H1 (cell line): ENCODE results near the gene MRPL52. TPM values are rescaled to one million over a fixed set of nuclear protein-coding genes. Genes with fewer than 3 reads are reported as not detected.

Experiments
- CTCF ChIA-PET: fragments of 300-600 bp; sonication (Branson Sonifier 250); formaldehyde crosslinking; loops from one replicate; lab custom pipeline; 2021; ENCODE audit not compliant: partially characterized antibody; lab: Charles Lee
- POLR2A ChIA-PET: fragments of 300-600 bp; sonication (Branson Sonifier 250); formaldehyde crosslinking; loops from one replicate; lab custom pipeline; 2021; ENCODE audit warnings: inconsistent platforms; ENCODE audit not compliant: partially characterized antibody; lab: Charles Lee
- DNase-seq, 2 experiments: peaks; one replicate each; pipeline versions ENCODE4 v3.0.0 to v3.0.0-alpha.2; 2010 to 2022; ENCODE audit warnings: low spot score in 2 of 2, low read depth in 1 of 2, mixed read lengths in 1 of 2
- FAIRE-seq: peaks from 2 replicates; lab custom pipeline; 2011; peaks lifted over from hg19 to GRCh38; lab: Jason Lieb, UNC
- H2AFZ ChIP-seq: 2 replicates; pipeline ENCODE4 v1.8.1; 2012; ENCODE audit warnings: low read length, inconsistent platforms
- H2AK5ac ChIP-seq: 2 replicates; pipeline ENCODE4 v1.6.1; 2013; ENCODE audit warnings: low read depth, low read length
- H2BK120ac ChIP-seq: replicated peaks from 2 replicates; pipeline ENCODE3; 2013; ENCODE audit warnings: low read depth, low read length, inconsistent platforms
- H2BK12ac ChIP-seq: 2 replicates; pipeline ENCODE4 v1.6.1; 2013; ENCODE audit warnings: low read depth, low read length
- H2BK15ac ChIP-seq: 2 replicates; pipeline ENCODE4 v1.6.1; 2013; ENCODE audit warnings: low read length
- H2BK20ac ChIP-seq: 2 replicates; pipeline ENCODE4 v1.6.1; 2013; ENCODE audit warnings: low read length
- H2BK5ac ChIP-seq: 2 replicates; pipeline ENCODE4 v1.6.1; 2013; ENCODE audit warnings: low read depth, low read length
- H3K14ac ChIP-seq: 2 replicates; pipeline ENCODE4 v1.6.1; 2013; ENCODE audit warnings: inconsistent platforms; ENCODE audit not compliant: insufficient read length
- H3K18ac ChIP-seq: 2 replicates; pipeline ENCODE4 v1.6.1; 2013; ENCODE audit warnings: low read length; ENCODE audit errors: extremely low read depth
- H3K23ac ChIP-seq: 2 replicates; pipeline ENCODE4 v1.6.1; 2013; ENCODE audit warnings: inconsistent platforms; ENCODE audit not compliant: insufficient read length
- H3K23me2 ChIP-seq: 2 replicates; pipeline ENCODE4 v1.6.1; 2013; ENCODE audit warnings: low read depth, low read length
- H3K27ac ChIP-seq: 2 replicates; pipeline ENCODE4 v1.6.1; 2011; ENCODE audit warnings: low read depth, low read length, inconsistent platforms
- H3K27me3 ChIP-seq, 4 experiments: replicated peaks in 1 of 4; 1 replicate in 1 of 4; 2 replicates in 3 of 4; pipeline versions ENCODE4 v1.6.1 to v1.8.1; 2011 to 2013; ENCODE audit warnings: low read length in 3 of 4, mild to moderate bottlenecking in 3 of 4, inconsistent platforms in 2 of 4, mixed read lengths in 2 of 4, moderate library complexity in 1 of 4; ENCODE audit not compliant: control insufficient read depth in 3 of 4, insufficient read depth in 3 of 4; ENCODE audit errors: extremely low read depth in 1 of 4
- H3K36me3 ChIP-seq, 4 experiments: 2 replicates each; pipeline versions ENCODE4 v1.6.1 to v1.8.1; 2011 to 2013; ENCODE audit warnings: mild to moderate bottlenecking in 4 of 4, low read length in 3 of 4, moderate library complexity in 2 of 4, control low read depth in 1 of 4, inconsistent platforms in 1 of 4; ENCODE audit not compliant: insufficient read depth in 4 of 4, control insufficient read depth in 2 of 4
- H3K4ac ChIP-seq: replicated peaks from 2 replicates; pipeline ENCODE3; 2013; ENCODE audit warnings: low read length, low read depth, mixed read lengths, inconsistent platforms; ENCODE audit not compliant: insufficient read length
- H3K4me1 ChIP-seq, 4 experiments: replicated peaks in 1 of 4; 1 replicate in 1 of 4; 2 replicates in 3 of 4; pipeline versions ENCODE4 v1.6.1 to v1.8.1; 2011 to 2013; ENCODE audit warnings: low read length in 3 of 4, inconsistent platforms in 2 of 4, mixed read lengths in 1 of 4; ENCODE audit not compliant: insufficient read depth in 4 of 4, control insufficient read depth in 3 of 4
- H3K4me2 ChIP-seq, 2 experiments: 2 replicates each; pipeline versions ENCODE4 v1.6.1 to v1.8.1; 2011 to 2013; ENCODE audit warnings: low read depth in 2 of 2, low read length in 2 of 2, control low read depth in 1 of 2, inconsistent platforms in 1 of 2, mild to moderate bottlenecking in 1 of 2; ENCODE audit not compliant: insufficient read depth in 1 of 2
- H3K4me3 ChIP-seq, 4 experiments: fragments of 200-600, 300-600 bp in 1 of 4; sonication (generic), shearing (Covaris generic), sonication (Bioruptor Twin) in 1 of 4; 2 replicates each; pipeline versions ENCODE4 v1.5.1 to v1.8.1; 2011 to 2016; ENCODE audit warnings: low read length in 4 of 4, low read depth in 3 of 4, control low read depth in 2 of 4, inconsistent platforms in 2 of 4, mild to moderate bottlenecking in 2 of 4, mixed read lengths in 1 of 4, moderate library complexity in 1 of 4; ENCODE audit not compliant: insufficient read depth in 2 of 4; ENCODE audit errors: extremely low read depth in 1 of 4
- H3K56ac ChIP-seq: replicated peaks from 2 replicates; pipeline ENCODE3; 2013; ENCODE audit warnings: low read depth, mild to moderate bottlenecking, mixed read lengths, low read length, inconsistent platforms; ENCODE audit not compliant: insufficient read length
- H3K79me1 ChIP-seq: 2 replicates; pipeline ENCODE4 v1.6.1; 2013; ENCODE audit warnings: low read depth, low read length, control low read depth
- H3K79me2 ChIP-seq, 2 experiments: 2 replicates each; pipeline versions ENCODE4 v1.6.1 to v1.8.1; 2012 to 2013; ENCODE audit warnings: low read length in 2 of 2, mild to moderate bottlenecking in 2 of 2, inconsistent platforms in 1 of 2; ENCODE audit not compliant: insufficient read depth in 2 of 2, control insufficient read depth in 1 of 2
- H3K9ac ChIP-seq, 4 experiments: replicated peaks in 1 of 4; 1 replicate in 1 of 4; 2 replicates in 3 of 4; pipeline versions ENCODE4 v1.6.1 to v1.8.1; 2011 to 2013; ENCODE audit warnings: low read depth in 3 of 4, low read length in 3 of 4, control low read depth in 2 of 4, mild to moderate bottlenecking in 2 of 4, moderate library complexity in 2 of 4, inconsistent platforms in 1 of 4; ENCODE audit errors: extremely low read depth in 1 of 4
- H3K9me3 ChIP-seq, 2 experiments: 2 replicates each; pipeline versions ENCODE4 v1.6.1 to v1.8.1; 2012 to 2013; ENCODE audit warnings: mild to moderate bottlenecking in 2 of 2, moderate library complexity in 2 of 2, control low read depth in 1 of 2, inconsistent platforms in 1 of 2, low read depth in 1 of 2, low read length in 1 of 2, mixed read lengths in 1 of 2; ENCODE audit not compliant: insufficient read depth in 2 of 2
- H4K20me1 ChIP-seq, 2 experiments: replicated peaks in 1 of 2; 2 replicates each; pipeline versions ENCODE3 to v1.8.1; 2011 to 2013; ENCODE audit warnings: inconsistent platforms in 2 of 2, low read length in 2 of 2, mild to moderate bottlenecking in 1 of 2; ENCODE audit not compliant: insufficient read depth in 2 of 2, control insufficient read depth in 1 of 2
- H4K5ac ChIP-seq: 2 replicates; pipeline ENCODE4 v1.6.1; 2013; ENCODE audit warnings: low read length, low read depth, mixed read lengths, inconsistent platforms; ENCODE audit not compliant: insufficient read length
- H4K8ac ChIP-seq: 2 replicates; pipeline ENCODE4 v1.8.0; 2013; ENCODE audit warnings: mild to moderate bottlenecking, moderate library complexity, low read length, inconsistent platforms; ENCODE audit not compliant: insufficient read depth; ENCODE audit errors: extremely low read depth
- H4K91ac ChIP-seq: replicated peaks from 2 replicates; pipeline ENCODE3; 2013; ENCODE audit warnings: low read length, mixed read lengths, inconsistent platforms; ENCODE audit not compliant: insufficient read length
- BACH1 ChIP-seq: IDR thresholded peaks from 2 replicates; pipeline ENCODE4 v1.6.1; 2012; ENCODE audit warnings: low read length, improper control_type of control experiment
- CTBP2 ChIP-seq: IDR thresholded peaks from 2 replicates; pipeline ENCODE4 v1.7.0; 2011; ENCODE audit warnings: borderline replicate concordance, mild to moderate bottlenecking, moderate library complexity, mixed read lengths, low read length; ENCODE audit not compliant: insufficient read depth, insufficient read length
- EP300 ChIP-seq, 2 experiments: IDR thresholded peaks; 1 replicate in 1 of 2; 2 replicates in 1 of 2; pipeline ENCODE4 v1.6.1; 2011 to 2012; ENCODE audit warnings: low read depth in 2 of 2, low read length in 2 of 2, mild to moderate bottlenecking in 2 of 2, borderline replicate concordance in 1 of 2, inconsistent platforms in 1 of 2, moderate library complexity in 1 of 2
- FOSL1 ChIP-seq: IDR thresholded peaks from 2 replicates; pipeline ENCODE4 v1.6.1; 2011; ENCODE audit warnings: mild to moderate bottlenecking, low read depth, low read length, moderate library complexity; ENCODE audit not compliant: insufficient read depth
- HDAC6 ChIP-seq: IDR thresholded peaks from one replicate; pipeline ENCODE4 v1.7.1; 2012; ENCODE audit warnings: low read depth, mild to moderate bottlenecking, inconsistent platforms, low read length, moderate library complexity
- NANOG ChIP-seq: IDR thresholded peaks from 2 replicates; pipeline ENCODE4 v1.6.1; 2011; ENCODE audit warnings: low read length, low read depth, mild to moderate bottlenecking, inconsistent platforms; ENCODE audit not compliant: insufficient read depth, poor library complexity, severe bottlenecking
- SIN3A ChIP-seq, 2 experiments: IDR thresholded peaks in 1 of 2; conservative IDR thresholded peaks in 1 of 2; 2 replicates each; pipeline ENCODE4 v1.6.1; 2011 to 2012; ENCODE audit warnings: low read length in 2 of 2, improper control_type of control experiment in 1 of 2, low read depth in 1 of 2, mild to moderate bottlenecking in 1 of 2
- SP2 ChIP-seq: IDR thresholded peaks from 2 replicates; pipeline ENCODE4 v1.6.1; 2012; ENCODE audit warnings: mild to moderate bottlenecking, low read length, inconsistent platforms
- WGBS, 2 experiments: shearing (Covaris generic) in 1 of 2; methylation state at CpG; one replicate each; pipeline versions ENCODE4 v1.1.6 to v1.1.7; 2013 to 2015; ENCODE audit warnings: low lambda C conversion rate in 2 of 2, mixed read lengths in 2 of 2, inconsistent platforms in 1 of 2, low coverage in 1 of 2, missing lambda C conversion rate in 1 of 2; ENCODE audit not compliant: insufficient replicate concordance in 2 of 2, insufficient coverage in 1 of 2, insufficient read length in 1 of 2; ENCODE audit errors: extremely low coverage in 1 of 2, missing lambda C conversion rate in 1 of 2; 5-methylcytosine and 5-hydroxymethylcytosine counted together
- polyA plus RNA-seq, 7 experiments: library from polyadenylated mRNA; depleted of rRNA in 3 of 7; stranded (reverse) in 5 of 7; unstranded in 2 of 7; fragments of >200 nt in 5 of 7; fragments of 200-250 nt in 2 of 7; gene quantifications; 1 replicate in 5 of 7; 2 replicates in 1 of 7; 4 replicates in 1 of 7; pipeline versions ENCODE4 v1.2.1 to v1.2.3, GENCODE V29; 2011 to 2013; ENCODE audit warnings: missing spikeins in 2 of 7, mixed read lengths in 2 of 7
- total RNA-seq: library from RNA; stranded (reverse); fragmentation: NEBNext Ultra II Directional; extraction: Animal tissue kit (Norgen Biotek cat#: 25700); gene quantifications from 2 replicates; pipeline ENCODE4 v1.2.1, GENCODE V29; 2021

The MRPL52 gene
- total and polyA plus RNA-seq, 2 of the 8 experiments (the other 6 are each of a cell fraction or from before 2014, with no cell fraction given), result 70.5 to 176 TPM

DNA sequence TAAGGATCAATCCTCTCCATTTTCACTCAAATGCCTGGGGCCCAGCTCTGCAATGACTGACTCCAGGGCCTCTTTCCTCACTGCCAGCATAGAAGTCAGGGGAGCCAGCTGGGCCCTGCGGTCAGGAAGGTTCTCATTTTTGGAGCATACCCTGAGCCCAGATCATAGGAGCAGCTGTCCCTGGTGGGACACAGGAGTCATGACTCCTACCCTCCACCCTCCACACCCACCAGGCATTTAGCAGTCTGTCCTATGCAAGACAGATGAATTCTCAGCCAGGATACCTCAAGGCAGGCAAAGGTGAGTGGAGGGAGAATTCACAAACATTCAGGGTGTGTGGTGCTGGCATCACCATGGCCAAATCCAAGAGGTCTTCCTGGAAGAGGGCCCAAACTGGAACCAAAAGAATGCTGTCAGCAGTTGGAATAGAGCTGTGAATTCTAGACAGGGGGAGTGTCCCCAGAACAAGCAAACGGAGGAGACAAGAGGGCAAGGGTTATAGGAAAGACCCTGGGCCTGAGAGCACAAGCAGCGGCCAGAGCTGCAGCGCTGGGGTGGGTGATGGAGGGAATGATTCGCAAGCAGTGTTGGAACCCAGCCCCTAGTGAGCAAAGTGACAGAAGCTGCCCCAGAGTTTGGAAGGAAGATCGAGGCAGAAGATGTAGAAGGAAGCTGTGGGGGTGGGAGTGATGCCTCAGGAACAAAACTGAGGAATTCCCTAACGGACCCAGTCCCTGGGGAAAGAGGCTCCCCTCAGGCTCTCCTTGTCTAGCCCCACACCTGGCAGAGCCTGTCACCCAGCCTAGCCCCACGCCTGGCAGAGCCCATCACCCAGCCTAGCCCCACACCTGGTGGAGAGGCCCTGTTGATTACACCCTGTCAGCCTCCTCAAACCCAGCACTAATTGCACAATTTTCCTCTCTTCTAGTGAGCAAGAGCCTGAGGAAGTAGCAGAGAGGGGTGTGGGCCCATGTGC is 48.9 kb downstream of the MRPL52 start:
- no peak for TF ChIP-seq SIN3A (conservative IDR thresholded peaks at IDR 0.05 in 1 of 2, IDR thresholded peaks at IDR 0.05 in 1 of 2; ENCODE audit: low read depth in 1 of 2, low read length in 2 of 2)
- no peak for TF ChIP-seq HDAC6
- TF ChIP-seq SP2, result no peak
- TF ChIP-seq CTBP2, result no peak
- no peak for TF ChIP-seq BACH1
- TF ChIP-seq EP300 (IDR thresholded peaks at IDR 0.05; ENCODE audit: borderline replicate concordance in 1 of 2, low read depth in 2 of 2, low read length in 2 of 2), result no peak
- TF ChIP-seq NANOG, result no peak
- no peak for TF ChIP-seq FOSL1
- no peak overlapping the region for H2BK12ac ChIP-seq
- H2BK5ac ChIP-seq, result no peak overlapping the region
- H3K4me3 ChIP-seq, result no peak overlapping the region
- no peak overlapping the region for H3K23ac ChIP-seq
- no peaks in the 10 kb centered on the region for H3K79me2 ChIP-seq
- no peak overlapping the region for H3K56ac ChIP-seq
- H2BK15ac ChIP-seq, result no peak overlapping the region
- no peak overlapping the region for H4K5ac ChIP-seq
- H3K18ac ChIP-seq, result no peak overlapping the region
- H3K79me1 ChIP-seq, result no peaks in the 10 kb centered on the region
- DNase-seq (no peak), FAIRE-seq (no peak)
- peaks cover 0 to 14% (median 6%) of the 10 kb centered on the region in 4 experiments; a peak in 6 of 7 replicates for H3K4me1 ChIP-seq
- no peaks in the 10 kb centered on the region; a peak in 2 of 8 replicates for H3K36me3 ChIP-seq
- no peaks in the 10 kb centered on the region for H4K20me1 ChIP-seq
- no peak overlapping the region for H2AFZ ChIP-seq
- no peak overlapping the region for H2AK5ac ChIP-seq
- no peak overlapping the region for H4K8ac ChIP-seq
- no peak overlapping the region for H3K4me2 ChIP-seq
- H3K9ac ChIP-seq, result no peak overlapping the region
- H3K27me3 ChIP-seq, result no peaks in the 10 kb centered on the region
- no peak overlapping the region for H3K14ac ChIP-seq
- no peak overlapping the region for H2BK120ac ChIP-seq
- H3K9me3 ChIP-seq, result no peaks in the 10 kb centered on the region
- no peak overlapping the region for H3K27ac ChIP-seq
- no peak overlapping the region for H3K4ac ChIP-seq
- CTCF ChIA-PET, result interaction anchor here (0.6 to 56.0 kb wide), 6 partner anchors 9 to 308 kb away, joined by 3 to 1562 read pairs (median 3); partner anchors contain the start of genes MMP14, MRPL52 and SLC7A7
- WGBS, 2 experiments, result 88% methylated on average over 8 of the region's 8 CpGs; no CpG with 5 or more reads in 1 of the 2 experiments
- POLR2A ChIA-PET, result interaction anchor here (0.8 to 1.4 kb wide), 3 partner anchors 8 to 56 kb away, joined by 3 read pairs; no protein-coding TSS in a partner anchor
- H2BK20ac ChIP-seq, result no peak overlapping the region
- H3K23me2 ChIP-seq, result peaks cover 7% of the 10 kb centered on the region; the same call in 1 of the 2 replicates
- no peak overlapping the region for H4K91ac ChIP-seq
